NCI-H1105 (cell line): ENCODE data around the gene TRAF7.
A peak's percentile ranks its signal among the peaks of the same experiment; 100 is the strongest.

Source experiments
- DNase-seq: peaks from one replicate; lab custom pipeline; 2025; lab: John Stamatoyannopoulos, UW

TRAF7 gene

DNA sequence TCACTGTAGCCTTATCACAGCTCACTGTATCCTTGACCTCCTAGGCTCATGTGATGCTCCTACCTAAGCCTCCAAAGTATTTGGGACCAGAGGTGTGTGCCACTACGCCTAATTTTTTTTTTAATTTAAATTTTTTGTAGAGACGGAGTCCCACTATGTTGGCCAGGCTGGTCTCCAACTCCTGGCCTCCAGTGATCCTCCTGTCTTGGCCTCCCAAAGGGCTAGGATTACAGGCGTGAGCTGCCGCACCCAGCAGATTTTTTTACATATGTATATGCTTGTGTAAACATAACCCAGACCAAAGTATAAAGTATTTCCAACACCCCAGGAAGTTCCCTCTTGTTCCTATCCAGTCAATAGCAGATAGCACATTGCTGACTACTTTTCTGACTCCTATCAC lies 60.7 kb downstream of the TRAF7 start:
- DNase-seq = no peak

DNA sequence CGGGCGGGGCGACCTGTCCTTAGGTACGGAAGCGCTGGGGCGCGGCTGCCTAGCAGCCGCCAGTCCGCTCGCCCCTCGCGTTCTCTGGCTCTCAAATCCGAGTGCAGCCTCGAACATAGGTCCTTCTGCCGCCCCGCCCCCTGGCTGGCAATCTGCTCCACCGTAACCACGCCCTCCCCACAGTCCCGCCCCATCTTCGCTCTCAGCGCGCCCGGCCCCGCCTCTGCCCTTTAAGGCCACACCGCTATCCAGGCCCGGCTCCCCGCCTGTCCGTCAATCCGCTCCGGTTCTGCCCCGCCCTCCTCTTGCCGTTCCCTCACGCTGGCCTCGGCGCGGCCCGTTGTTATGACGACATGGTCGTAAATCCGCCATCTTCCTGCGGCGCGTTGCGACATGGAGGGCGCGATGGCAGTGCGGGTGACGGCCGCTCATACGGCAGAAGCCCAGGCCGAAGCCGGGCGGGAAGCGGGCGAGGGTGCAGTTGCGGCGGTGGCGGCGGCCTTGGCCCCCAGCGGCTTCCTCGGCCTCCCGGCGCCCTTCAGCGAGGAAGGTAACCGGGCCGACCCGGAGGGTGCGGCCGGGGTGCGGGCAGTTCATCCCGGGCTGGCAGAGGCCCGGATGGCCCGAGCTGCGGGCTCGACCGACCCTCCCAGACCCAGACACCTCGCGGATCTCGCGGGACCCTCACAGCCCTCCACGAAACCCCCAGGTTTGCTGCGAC lies 67.8 kb downstream of the TRAF7 start, which contains the start of gene E4F1:
Gene E4F1, plus strand, starts transcription at position 371 of the 721 bp plus-strand sequence. Its CDS starts 23 bp downstream, at position 394.
- peak; percentile 93 for DNase-seq

DNA sequence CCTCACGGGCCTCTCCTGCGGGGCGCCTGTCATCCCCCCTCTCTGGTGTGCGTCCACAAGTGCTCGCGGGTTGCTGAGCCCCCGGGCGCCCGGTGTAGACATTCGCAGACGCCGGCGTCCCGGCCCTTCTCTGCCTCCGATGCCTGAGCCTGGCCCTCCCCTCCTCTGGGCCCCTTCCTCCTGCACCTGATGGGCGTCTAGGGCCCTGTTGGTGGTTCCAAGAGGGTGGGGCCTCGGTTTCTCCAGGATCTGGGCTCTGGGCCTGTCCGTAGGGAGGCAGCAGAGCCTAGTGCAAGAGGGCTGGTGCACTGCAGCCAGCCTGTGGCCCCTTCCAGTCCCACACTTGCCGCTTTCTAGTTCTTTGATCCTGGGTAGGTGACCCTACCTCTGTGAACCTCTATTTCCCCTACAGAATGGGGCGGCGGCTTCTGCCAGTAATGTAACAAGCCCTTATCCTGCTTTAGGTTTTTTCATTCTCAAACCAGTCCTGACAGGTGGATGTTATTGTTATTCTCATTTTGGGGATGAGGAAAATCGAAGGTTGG lies 68.4 kb downstream of the TRAF7 start:
- DNase-seq = no peak

DNA sequence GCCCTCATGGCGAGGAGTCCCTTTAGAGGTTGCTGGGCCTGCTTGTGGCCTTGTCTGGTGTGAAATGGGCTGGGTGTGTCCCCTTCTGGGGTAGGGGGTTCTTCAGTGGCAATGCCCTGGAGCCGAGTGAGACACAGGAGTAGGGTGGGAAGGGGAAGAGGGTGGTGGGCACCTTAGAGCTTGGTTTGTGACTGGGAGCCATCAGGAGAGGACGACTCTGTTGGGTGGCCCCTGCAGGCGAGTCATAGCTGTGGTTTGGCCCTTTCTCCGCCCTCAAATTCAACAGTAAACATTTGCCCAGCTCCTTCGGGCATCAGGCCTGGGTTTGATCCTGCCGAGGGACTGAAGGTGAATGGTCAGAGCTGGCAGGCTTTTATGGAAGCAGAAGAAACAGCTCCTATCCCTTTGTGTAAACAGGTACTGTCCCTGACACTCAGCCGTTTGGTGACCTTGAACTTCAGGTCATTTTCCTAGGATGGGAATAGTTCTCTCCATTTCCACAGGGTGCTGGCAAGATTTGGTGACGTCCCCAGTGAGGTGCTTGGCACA lies 70.7 kb downstream of the TRAF7 start:
- no peak for DNase-seq

DNA sequence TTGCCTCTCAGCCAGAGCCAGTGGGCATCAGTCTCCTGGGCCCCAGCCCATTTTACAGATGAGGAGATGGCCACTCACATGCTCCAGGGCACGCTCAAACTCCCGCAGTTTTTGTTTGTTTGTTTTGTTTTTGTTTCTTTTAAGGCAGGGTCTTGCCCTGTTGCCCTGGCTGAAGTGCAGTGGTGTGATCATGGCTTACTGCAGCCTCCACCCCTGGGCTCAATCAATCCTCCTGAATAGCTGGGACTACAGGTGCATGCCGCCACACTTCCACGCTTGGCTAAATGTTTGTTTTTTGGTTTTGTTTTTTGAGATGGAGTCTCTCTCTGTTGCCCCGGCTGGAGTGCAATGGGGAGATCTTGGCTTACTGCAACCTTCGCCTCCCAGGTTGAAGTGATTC lies 71.3 kb downstream of the TRAF7 start:
- DNase-seq = no peak
